IMR-90 (cell line): ENCODE results near the gene INO80E. TPM values are rescaled to one million over a fixed set of nuclear protein-coding genes. Genes with fewer than 3 reads are reported as not detected.

Experiments
- ATAC-seq: fragments of 200-7000 bp; cut with Tn5 transposase; 2 replicates; pipeline ENCODE4 v1.9.1; 2020; ENCODE audit warnings: low read depth, mild to moderate bottlenecking, moderate library complexity
- BruUV-seq: library from RNA; stranded (reverse); fragments of 400-500 nt; replicated peaks from 2 replicates; lab custom pipeline; 2021; lab: Mats Ljungman, UMichigan
- CTCF ChIA-PET: fragments of 300-600 bp; formaldehyde crosslinking; extraction: SDS; loops from one replicate; lab custom pipeline; 2021; ENCODE audit warnings: antibody characterized with exemption; lab: Yijun Ruan, JAX
- POLR2A ChIA-PET: fragments of 300-600 bp; sonication (Branson Sonifier 250); formaldehyde crosslinking; loops from one replicate; lab custom pipeline; 2022; ENCODE audit warnings: antibody characterized with exemption; ENCODE audit not compliant: unreplicated experiment; lab: Charles Lee
- DNase-seq: peaks from one replicate; pipeline ENCODE4 v3.0.0; 2013
- H2AFZ ChIP-seq: replicated peaks from 2 replicates; pipeline ENCODE3; 2013; ENCODE audit warnings: low read length, mild to moderate bottlenecking; ENCODE audit not compliant: poor library complexity
- H2AK5ac ChIP-seq: 2 replicates; pipeline ENCODE4 v1.6.1; 2013; ENCODE audit warnings: low read depth, low read length, inconsistent platforms
- H2AK9ac ChIP-seq: replicated peaks from 2 replicates; pipeline ENCODE3; 2013; ENCODE audit warnings: mild to moderate bottlenecking, low read depth, low read length, moderate library complexity; ENCODE audit not compliant: poor library complexity
- H2BK120ac ChIP-seq: 2 replicates; pipeline ENCODE4 v1.6.1; 2013; ENCODE audit warnings: low read depth, low read length, inconsistent platforms
- H2BK15ac ChIP-seq: 3 replicates; pipeline ENCODE4 v1.6.1; 2013; ENCODE audit warnings: low read depth, low read length, inconsistent platforms
- H2BK20ac ChIP-seq: 2 replicates; pipeline ENCODE4 v1.6.1; 2013; ENCODE audit warnings: low read depth, mild to moderate bottlenecking, inconsistent platforms, low read length, moderate library complexity
- H2BK5ac ChIP-seq: 2 replicates; pipeline ENCODE4 v1.6.1; 2013; ENCODE audit warnings: mild to moderate bottlenecking, low read depth, low read length, inconsistent platforms; ENCODE audit not compliant: poor library complexity, severe bottlenecking
- H3K14ac ChIP-seq: replicated peaks from 2 replicates; pipeline ENCODE4 v1.6.1; 2013; ENCODE audit warnings: low read depth, low read length, inconsistent platforms
- H3K18ac ChIP-seq: 2 replicates; pipeline ENCODE4 v1.6.1; 2013; ENCODE audit warnings: low read depth, low read length, control low read depth
- H3K23ac ChIP-seq: 2 replicates; pipeline ENCODE4 v1.6.1; 2013; ENCODE audit warnings: low read depth, low read length, inconsistent platforms
- H3K27ac ChIP-seq: 2 replicates; pipeline ENCODE4 v1.5.1; 2013; ENCODE audit warnings: mild to moderate bottlenecking, control low read depth, low read length; ENCODE audit not compliant: insufficient read depth
- H3K27me3 ChIP-seq: 2 replicates; pipeline ENCODE4 v1.6.1; 2013; ENCODE audit warnings: low read length; ENCODE audit not compliant: control insufficient read depth, insufficient read depth
- H3K36me3 ChIP-seq: 2 replicates; pipeline ENCODE4 v1.6.1; 2013; ENCODE audit warnings: low read length, mixed read lengths; ENCODE audit not compliant: control insufficient read depth, insufficient read depth
- H3K4ac ChIP-seq: 2 replicates; pipeline ENCODE4 v1.6.1; 2013; ENCODE audit warnings: low read depth, low read length, inconsistent platforms
- H3K4me1 ChIP-seq: 2 replicates; pipeline ENCODE4 v1.6.1; 2013; ENCODE audit warnings: low read length, mixed read lengths; ENCODE audit not compliant: control insufficient read depth, insufficient read depth
- H3K4me2 ChIP-seq: 2 replicates; pipeline ENCODE4 v1.6.1; 2013; ENCODE audit warnings: low read depth, mild to moderate bottlenecking, control low read depth, low read length, moderate library complexity
- H3K4me3 ChIP-seq: 2 replicates; pipeline ENCODE4 v1.5.1; 2013; ENCODE audit warnings: low read depth, mild to moderate bottlenecking, control low read depth, low read length, moderate library complexity; ENCODE audit not compliant: insufficient read depth
- H3K56ac ChIP-seq: 2 replicates; pipeline ENCODE4 v1.6.1; 2013; ENCODE audit warnings: low read length, inconsistent platforms; ENCODE audit not compliant: insufficient read depth; ENCODE audit errors: extremely low read depth
- H3K79me1 ChIP-seq, 2 experiments: 2 replicates each; pipeline ENCODE4 v1.6.1; 2013; ENCODE audit warnings: low read length in 2 of 2, inconsistent platforms in 1 of 2, low read depth in 1 of 2
- H3K9ac ChIP-seq: 2 replicates; pipeline ENCODE4 v1.6.1; 2013; ENCODE audit warnings: low read depth, low read length, control low read depth
- H3K9me1 ChIP-seq: 2 replicates; pipeline ENCODE4 v1.6.1; 2013; ENCODE audit warnings: low read length, inconsistent platforms; ENCODE audit not compliant: insufficient read depth
- H3K9me3 ChIP-seq: 2 replicates; pipeline ENCODE4 v1.6.1; 2013; ENCODE audit warnings: low read length; ENCODE audit not compliant: control insufficient read depth, insufficient read depth
- H4K20me1 ChIP-seq: 2 replicates; pipeline ENCODE4 v1.6.1; 2013; ENCODE audit warnings: low read length, inconsistent platforms; ENCODE audit not compliant: insufficient read depth
- H4K5ac ChIP-seq: 2 replicates; pipeline ENCODE4 v1.6.1; 2013; ENCODE audit warnings: mild to moderate bottlenecking, low read depth, low read length, control low read depth
- H4K8ac ChIP-seq, 2 experiments: 2 replicates each; pipeline ENCODE4 v1.6.1; 2013; ENCODE audit warnings: low read depth in 2 of 2, low read length in 2 of 2, control low read depth in 1 of 2, inconsistent platforms in 1 of 2
- H4K91ac ChIP-seq: 2 replicates; pipeline ENCODE4 v1.6.1; 2013; ENCODE audit warnings: low read depth, low read length, inconsistent platforms; ENCODE audit not compliant: insufficient read depth
- MAZ ChIP-seq: IDR thresholded peaks from 2 replicates; pipeline ENCODE4 v1.6.1; 2012; ENCODE audit warnings: low read depth, mild to moderate bottlenecking, low read length, improper control_type of control experiment, moderate library complexity, borderline replicate concordance
- MXI1 ChIP-seq: IDR thresholded peaks from 2 replicates; pipeline ENCODE4 v1.6.1; 2012; ENCODE audit warnings: low read depth, mild to moderate bottlenecking, low read length, moderate library complexity, borderline replicate concordance
- RAD21 ChIP-seq: IDR thresholded peaks from 2 replicates; pipeline ENCODE4 v1.6.1; 2012; ENCODE audit warnings: low read length, improper control_type of control experiment
- SMC3 ChIP-seq: fragments of 150-350 bp; IDR thresholded peaks from 2 replicates; pipeline ENCODE4 v1.6.1; 2016; ENCODE audit warnings: low read depth, mild to moderate bottlenecking, antibody characterized with exemption, low read length, moderate library complexity
- WGBS, 2 experiments: methylation state at CpG; one replicate each; pipeline versions ENCODE4 v1.1.5 to v1.1.7; 2013; ENCODE audit warnings: missing lambda C conversion rate in 2 of 2; ENCODE audit not compliant: insufficient read length in 1 of 2; ENCODE audit errors: extremely low coverage in 2 of 2; 5-methylcytosine and 5-hydroxymethylcytosine counted together
- dilution Hi-C: fragments of 300-500 bp; cut with HindIII; formaldehyde crosslinking; loops from one replicate; pipeline ENCODE4 v1.14.3; 2018; ENCODE audit warnings: low sequenced_read_pairs; ENCODE audit not compliant: unreplicated experiment
- in situ Hi-C: fragments of 300-500 bp; cut with MboI; formaldehyde crosslinking; loops from 3 replicates; pipeline ENCODE4 v1.14.3; 2019; ENCODE audit warnings: low sequenced_read_pairs, inconsistent platforms, mixed read lengths
- intact Hi-C: fragments of 100-400 bp; cut with micrococcal nuclease; formaldehyde crosslinking; loops from 2 replicates; pipeline ENCODE4 v1.10.0; 2022
- polyA plus RNA-seq, 3 experiments: library from polyadenylated mRNA; depleted of rRNA; stranded (reverse); fragments of >200 nt; gene quantifications; 2 replicates each; pipeline ENCODE4 v1.2.3, GENCODE V29; 2012; ENCODE audit warnings: low replicate concordance in 1 of 3
- total RNA-seq: library from RNA; depleted of rRNA; stranded (reverse); fragments of >200 nt; gene quantifications from 2 replicates; pipeline ENCODE4 v1.2.3, GENCODE V29; 2012

INO80E gene
- total and polyA plus RNA-seq, 2 of the 4 experiments (the other 2 are of a cell fraction) = 40.9 to 42.1 TPM

- TF ChIP-seq SMC3 = no peak
- no peak for TF ChIP-seq RAD21
These were observed 14.2 kb downstream of the INO80E start (continued) for GRCh38 chr16:30009990-30010843.

GRCh38 chr16:30010844-30011713 lies 15.0 kb downstream of the INO80E start, which contains the start of gene DOC2A:
Gene DOC2A (minus strand): TSS chr16:30011027. CDS start chr16:30010222, 805 bp downstream.
- Histone ChIP-seq H3K79me1 (no peaks in the 10 kb centered on the region), H3K27ac (no peak within 1 kb of the TSS), H3K14ac (no peak within 1 kb of the TSS), H3K4me3 (peak within 1 kb of the TSS; percentile 42), H2BK20ac (no peak within 1 kb of the TSS), H3K27me3 (peaks cover 27% of the 10 kb centered on the region), H3K18ac (no peak within 1 kb of the TSS), H2AK9ac (peak within 1 kb of the TSS; percentile 78), H3K9me1 (no peaks in the 10 kb centered on the region), H3K4ac (no peak within 1 kb of the TSS), H2BK120ac (no peak within 1 kb of the TSS), H3K56ac (no peak within 1 kb of the TSS), H4K8ac (no peak within 1 kb of the TSS), H4K5ac (no peak within 1 kb of the TSS), H3K9me3 (no peaks in the 10 kb centered on the region), H2AFZ (peak within 1 kb of the TSS; percentile 88), H3K4me1 (no peaks in the 10 kb centered on the region; the same call in 1 of the 2 replicates), H3K9ac (no peak within 1 kb of the TSS), H3K36me3 (no peaks in the 10 kb centered on the region), H2BK15ac (no peak within 1 kb of the TSS), H2AK5ac (no peak within 1 kb of the TSS), H4K20me1 (no peaks in the 10 kb centered on the region; the same call in 1 of the 2 replicates), H2BK5ac (no peak within 1 kb of the TSS), H3K4me2 (peak within 1 kb of the TSS; percentile 92), H4K91ac (no peak within 1 kb of the TSS), H3K23ac (no peak within 1 kb of the TSS)
- no TSS peak for BruUV-seq
- dilution Hi-C loops = no loop called here
- no peak for DNase-seq
- ATAC-seq = peak; percentile 73
- intact Hi-C loops = no loop called here
- WGBS, 2 experiments = 8% methylated on average over 12 of the region's 99 CpGs; no CpG with 5 or more reads in 1 of the 2 experiments
- TF ChIP-seq MAZ (peak; percentile 34; the same call in 1 of the 2 replicates), MXI1 (no peak)
- ChIA-PET CTCF (no interaction called here), POLR2A (no interaction called here)
- in situ Hi-C loops = no loop called here
